ENCODE results near the gene ACTRT3.

The ACTRT3 gene

GRCh38 chr3:169769287-169770181, at the start of gene ACTRT3:
Gene ACTRT3 (minus strand): TSS chr3:169769561. CDS start chr3:169769520, 41 bp downstream.
- DNase-seq (ENCODE audit: low read depth) = peak; percentile 41

- DNase-seq (ENCODE audit: low read depth) = no peak
Observed at GRCh38 chr3:169818316-169818715, 49.0 kb upstream of the ACTRT3 start.

GRCh38 chr3:169815590-169816150, 46.3 kb upstream of the ACTRT3 start:
- DNase-seq (ENCODE audit: low read depth) = no peak

GRCh38 chr3:169813757-169814517, 44.6 kb upstream of the ACTRT3 start:
- DNase-seq (ENCODE audit: low read depth) = peak; percentile 56

- DNase-seq (ENCODE audit: low read depth) = no peak
Observed at GRCh38 chr3:169813278-169813677, 43.9 kb upstream of the ACTRT3 start.

GRCh38 chr3:169812332-169813235, 43.2 kb upstream of the ACTRT3 start, which contains the start of the genes LRRC34 and LRRIQ4:
Gene LRRC34 (minus strand): TSS chr3:169812904. CDS start chr3:169812548, 356 bp downstream.
Gene LRRIQ4 (plus strand): TSS chr3:169812870. CDS start chr3:169821922, 9,052 bp downstream.
- DNase-seq (ENCODE audit: low read depth) = peak; percentile 64

GRCh38 chr3:169811631-169812331, 42.4 kb upstream of the ACTRT3 start:
- no peak for DNase-seq (ENCODE audit: low read depth)

GRCh38 chr3:169809230-169809795, 40.0 kb upstream of the ACTRT3 start:
- DNase-seq (ENCODE audit: low read depth) = no peak

- no peak for DNase-seq (ENCODE audit: low read depth)
Observed at GRCh38 chr3:169804681-169805080, 35.3 kb upstream of the ACTRT3 start.

GRCh38 chr3:169792359-169792758, 23.0 kb upstream of the ACTRT3 start:
- DNase-seq (ENCODE audit: low read depth) = no peak

- no peak for DNase-seq (ENCODE audit: low read depth)
Observed at GRCh38 chr3:169790687-169791429, 21.5 kb upstream of the ACTRT3 start.

GRCh38 chr3:169790219-169790618, 20.9 kb upstream of the ACTRT3 start:
- DNase-seq (ENCODE audit: low read depth) = no peak

GRCh38 chr3:169787791-169788190, 18.4 kb upstream of the ACTRT3 start:
- no peak for DNase-seq (ENCODE audit: low read depth)

- no peak for DNase-seq (ENCODE audit: low read depth)
Observed at GRCh38 chr3:169787120-169787519, 17.8 kb upstream of the ACTRT3 start.

- no peak for DNase-seq (ENCODE audit: low read depth)
Observed at GRCh38 chr3:169781209-169781855, 12.0 kb upstream of the ACTRT3 start.

GRCh38 chr3:169780742-169781141, 11.4 kb upstream of the ACTRT3 start:
- no peak for DNase-seq (ENCODE audit: low read depth)

GRCh38 chr3:169777822-169778221, 8.5 kb upstream of the ACTRT3 start:
- no peak for DNase-seq (ENCODE audit: low read depth)

GRCh38 chr3:169774186-169774585, 4.8 kb upstream of the ACTRT3 start:
- no peak for DNase-seq (ENCODE audit: low read depth)

Data from stimulated activated CD8-positive, alpha-beta memory T cell treated with anti-CD3 and anti-CD28 coated beads, Interleukin-4, amount 100 ng/mL, for 24 hours (primary cell).